ENCODE results near the gene ATG9A. TPM values are rescaled to one million over a fixed set of nuclear protein-coding genes. Genes with fewer than 3 reads are reported as not detected.

Gene ATG9A
- total and polyA plus RNA-seq, 9 of the 15 experiments (the other 6 are each of a cell fraction or from before 2014, with no cell fraction given) = 0.25 to 65.6 (median 23.4) TPM

- CTCF ChIA-PET (ENCODE audit: low intra/inter-chr PET ratio) = no interaction called here
- FAIRE-seq (no peak), DNase-seq (ENCODE audit: extremely low read depth in 1 of 4, low spot score in 3 of 4) (peak in 3 of 4 experiments; percentile 9 to 29 (median 18)), ATAC-seq (no peak)
- 80% methylated on average over 17 of the region's 17 CpGs for WGBS (ENCODE audit: insufficient coverage, low coverage, missing lambda C conversion rate)
- H3K36me3 ChIP-seq (ENCODE audit: control insufficient read depth, insufficient read depth, low read length) = peaks cover 57% of the 10 kb centered on the region
- H3K9ac ChIP-seq (ENCODE audit: insufficient read depth in 1 of 2, low read depth in 2 of 2, low read length in 2 of 2) = no peak overlapping the region
- no peak overlapping the region for H2AFZ ChIP-seq (ENCODE audit: low read depth, low read length)
- TF ChIP-seq FOXA3 (CRISPR knock-in tag; conservative IDR thresholded peaks at IDR 0.05 in 1 of 2, IDR thresholded peaks at IDR 0.05 in 1 of 2) = no peak
- no peak for TF ChIP-seq POLR2AphosphoS5 (IDR thresholded peaks at IDR 0.05; ENCODE audit: control insufficient read depth, insufficient read depth, low read depth, low read length)
- TF ChIP-seq MAFG (tag; conservative IDR thresholded peaks at IDR 0.05) = peak; percentile 31; the same call in 1 of the 2 replicates
- TF ChIP-seq TFAP4 (CRISPR knock-in tag; IDR thresholded peaks at IDR 0.05; ENCODE audit: borderline replicate concordance) = 0 out of 2 replicates have a peak, but pooled peaks have one; percentile 26
- TF ChIP-seq C11orf30 (IDR thresholded peaks at IDR 0.05; ENCODE audit: low read depth) = peak; percentile 59; the same call in 1 of the 2 replicates
- TF ChIP-seq, protein P1, sequence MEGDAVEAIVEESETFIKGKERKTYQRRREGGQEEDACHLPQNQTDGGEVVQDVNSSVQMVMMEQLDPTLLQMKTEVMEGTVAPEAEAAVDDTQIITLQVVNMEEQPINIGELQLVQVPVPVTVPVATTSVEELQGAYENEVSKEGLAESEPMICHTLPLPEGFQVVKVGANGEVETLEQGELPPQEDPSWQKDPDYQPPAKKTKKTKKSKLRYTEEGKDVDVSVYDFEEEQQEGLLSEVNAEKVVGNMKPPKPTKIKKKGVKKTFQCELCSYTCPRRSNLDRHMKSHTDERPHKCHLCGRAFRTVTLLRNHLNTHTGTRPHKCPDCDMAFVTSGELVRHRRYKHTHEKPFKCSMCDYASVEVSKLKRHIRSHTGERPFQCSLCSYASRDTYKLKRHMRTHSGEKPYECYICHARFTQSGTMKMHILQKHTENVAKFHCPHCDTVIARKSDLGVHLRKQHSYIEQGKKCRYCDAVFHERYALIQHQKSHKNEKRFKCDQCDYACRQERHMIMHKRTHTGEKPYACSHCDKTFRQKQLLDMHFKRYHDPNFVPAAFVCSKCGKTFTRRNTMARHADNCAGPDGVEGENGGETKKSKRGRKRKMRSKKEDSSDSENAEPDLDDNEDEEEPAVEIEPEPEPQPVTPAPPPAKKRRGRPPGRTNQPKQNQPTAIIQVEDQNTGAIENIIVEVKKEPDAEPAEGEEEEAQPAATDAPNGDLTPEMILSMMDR (IDR thresholded peaks at IDR 0.05 in 2 of 3, conservative IDR thresholded peaks at IDR 0.05 in 1 of 3; ENCODE audit: insufficient read depth in 2 of 3, low read depth in 1 of 3, low read length in 3 of 3) = peak in 1 of 3 experiments; percentile 16; a peak in 1 of 6 replicates
- TF ChIP-seq CREM (IDR thresholded peaks at IDR 0.05; ENCODE audit: low read depth) = 0 out of 2 replicates have a peak, but pooled peaks have one; percentile 9
- TF ChIP-seq SRSF3 (IDR thresholded peaks at IDR 0.05; ENCODE audit: insufficient read depth, low read length) = no peak
- no peak for TF ChIP-seq GTF2F1 (IDR thresholded peaks at IDR 0.05; ENCODE audit: low read depth, low read length)
- TF ChIP-seq ZBTB33 (CRISPR knock-in tag; IDR thresholded peaks at IDR 0.05) = peak; percentile 75; the same call in 1 of the 2 replicates
- TF ChIP-seq ZNF316 (IDR thresholded peaks at IDR 0.05) = peak; percentile 66
- no TSS peak for BruUV-seq (replicated peaks)
- intact Hi-C loops (cut with micrococcal nuclease) = no loop called here
- no peaks in the 10 kb centered on the region for H3K9me3 ChIP-seq (replicated peaks; ENCODE audit: control insufficient read depth, insufficient read depth, low read depth, low read length)
- in situ Hi-C loops (cut with MboI) = no loop called here
- peaks cover 31 to 51% of the 10 kb centered on the region in 2 experiments; a peak in 4 of 5 replicates for H3K4me1 ChIP-seq (replicated peaks in 1 of 2; ENCODE audit: control insufficient read depth in 2 of 2, insufficient read depth in 2 of 2, low read length in 2 of 2)
- no peak overlapping the region; the same call in 1 of the 2 replicates for H3K4me2 ChIP-seq (ENCODE audit: insufficient read depth, low read length)
- H3K27me3 ChIP-seq (ENCODE audit: control insufficient read depth in 2 of 2, insufficient read depth in 2 of 2, low read length in 2 of 2) = no peaks in the 10 kb centered on the region
- H3K9me1 ChIP-seq (ENCODE audit: control insufficient read depth, insufficient read depth, low read length) = no peaks in the 10 kb centered on the region
- H3K4me3 ChIP-seq = no peak overlapping the region
- H4K20me1 ChIP-seq (replicated peaks; ENCODE audit: control insufficient read depth, insufficient read depth, low read length) = 0 out of 2 replicates have a peak, but pooled peaks cover 3% of the 10 kb centered on the region
- POLR2A ChIA-PET = interaction anchor here (1.0 to 3.4 kb wide), 5 partner anchors 10 to 26 kb away, joined by 3 to 22 read pairs (median 9); partner anchors contain the start of genes ANKZF1 and ATG9A
- peaks cover 32% of the 10 kb centered on the region for H3K79me2 ChIP-seq (ENCODE audit: control insufficient read depth, insufficient read depth, low read length)
- H3K27ac ChIP-seq (ENCODE audit: extremely low read depth, low read depth, low read length) = no peak overlapping the region; the same call in 2 of the 3 replicates
These were observed 18.5 kb upstream of the ATG9A start for GRCh38 chr2:219247678-219248642.
